GM23338 (cell line): ENCODE data around the gene KCNK4. TPM values are rescaled to one million over a fixed set of nuclear protein-coding genes. Genes with fewer than 3 reads are reported as not detected.
A peak's percentile ranks its signal among the peaks of the same experiment; 100 is the strongest.

Experiments
- ATAC-seq: fragments of 200-7000 bp; cut with Tn5 transposase; 3 replicates; pipeline ENCODE4 v1.9.1; 2020
- DNase-seq: peaks from one replicate; pipeline ENCODE4 v3.0.0-alpha.2; 2015; ENCODE audit warnings: low spot score
- H2AFZ ChIP-seq: fragments of 200-600 bp; sonication (generic); 2 replicates; pipeline ENCODE4 v1.8.0; 2016; ENCODE audit warnings: antibody characterized with exemption, mild to moderate bottlenecking, moderate library complexity
- H3F3A ChIP-seq: fragments of 200-600 bp; sonication (generic); replicated peaks from 2 replicates; pipeline ENCODE4 v1.8.0; 2017; ENCODE audit warnings: antibody characterized with exemption, mixed run types, low read depth
- H3K27ac ChIP-seq: fragments of 200-600 bp; sonication (generic); 2 replicates; pipeline ENCODE4 v1.6.1; 2016; ENCODE audit warnings: low read depth
- H3K27me3 ChIP-seq: fragments of 200-600 bp; sonication (generic); 2 replicates; pipeline ENCODE4 v1.8.0; 2016; ENCODE audit warnings: mild to moderate bottlenecking, mixed run types, moderate library complexity; ENCODE audit not compliant: insufficient read depth
- H3K36me3 ChIP-seq: fragments of 200-600 bp; sonication (generic); 2 replicates; pipeline ENCODE4 v1.8.0; 2016; ENCODE audit warnings: mild to moderate bottlenecking; ENCODE audit not compliant: insufficient read depth
- H3K4me1 ChIP-seq: fragments of 200-600 bp; sonication (generic); 2 replicates; pipeline ENCODE4 v1.8.0; 2016; ENCODE audit warnings: mild to moderate bottlenecking, moderate library complexity; ENCODE audit not compliant: insufficient read depth
- H3K4me2 ChIP-seq: fragments of 200-600 bp; sonication (generic); 2 replicates; pipeline ENCODE4 v1.7.1; 2017; ENCODE audit warnings: mixed run types
- H3K4me3 ChIP-seq: fragments of 200-600 bp; sonication (generic); 2 replicates; pipeline ENCODE4 v1.6.1; 2016; ENCODE audit warnings: mixed run types
- H3K79me2 ChIP-seq: fragments of 200-600 bp; sonication (generic); replicated peaks from 2 replicates; pipeline ENCODE4 v1.8.0; 2017; ENCODE audit warnings: mild to moderate bottlenecking; ENCODE audit not compliant: insufficient read depth
- H3K9me2 ChIP-seq: fragments of 200-600 bp; sonication (generic); 2 replicates; pipeline ENCODE4 v1.8.0; 2017; ENCODE audit not compliant: insufficient read depth
- H4K20me1 ChIP-seq: fragments of 200-600 bp; sonication (generic); replicated peaks from 2 replicates; pipeline ENCODE4 v1.8.0; 2017; ENCODE audit warnings: mild to moderate bottlenecking; ENCODE audit not compliant: insufficient read depth
- H3K27ac Mint-ChIP-seq: 2 replicates; pipeline ENCODE4 v1.8.0; 2020; ENCODE audit warnings: inconsistent platforms, mild to moderate bottlenecking, moderate library complexity, mixed read lengths
- H3K27me3 Mint-ChIP-seq: 3 replicates; pipeline ENCODE4 v1.8.0; 2022; ENCODE audit warnings: low read depth, mild to moderate bottlenecking, moderate library complexity, mixed read lengths, inconsistent platforms; ENCODE audit not compliant: insufficient read depth, poor library complexity
- H3K36me3 Mint-ChIP-seq: 3 replicates; pipeline ENCODE4 v1.8.0; 2021; ENCODE audit warnings: low read depth, mild to moderate bottlenecking, inconsistent platforms, moderate library complexity, mixed read lengths
- H3K4me1 Mint-ChIP-seq: 3 replicates; pipeline ENCODE4 v1.8.0; 2020; ENCODE audit warnings: mild to moderate bottlenecking, inconsistent platforms, mixed read lengths
- H3K4me3 Mint-ChIP-seq: 3 replicates; pipeline ENCODE4 v1.8.0; 2021; ENCODE audit warnings: moderate library complexity, mild to moderate bottlenecking, inconsistent platforms, mixed read lengths
- H3K9me3 Mint-ChIP-seq: 3 replicates; pipeline ENCODE4 v1.8.0; 2020; ENCODE audit warnings: moderate library complexity, mild to moderate bottlenecking, inconsistent platforms, mixed read lengths
- CREB1 ChIP-seq: fragments of 250-450 bp; sonication (Bioruptor Pico); IDR thresholded peaks from 2 replicates; pipeline ENCODE4 v1.5.0; 2020; ENCODE audit warnings: low read depth, mild to moderate bottlenecking, moderate library complexity
- CTCF ChIP-seq, 2 experiments: fragments of 200-600 bp in 1 of 2; sonication (generic) in 1 of 2; conservative IDR thresholded peaks; 2 replicates each; pipeline versions ENCODE4 v1.5.1 to v1.6.1; 2016 to 2017; ENCODE audit warnings: antibody characterized with exemption in 2 of 2, low read depth in 2 of 2, mild to moderate bottlenecking in 2 of 2, moderate library complexity in 1 of 2
- EZH2phosphoT487 ChIP-seq: fragments of 200-600 bp; sonication (generic); IDR thresholded peaks from one replicate; pipeline ENCODE4 v1.8.1; 2018; ENCODE audit warnings: antibody characterized with exemption; ENCODE audit not compliant: unreplicated experiment
- polyA plus RNA-seq: library from polyadenylated mRNA; unstranded; fragments of >200 nt; fragmentation: Nextera tagmentation; extraction: Ambion mirVana; gene quantifications from 2 replicates; pipeline ENCODE4 v1.2.1, GENCODE V29; 2016
- total RNA-seq: library from RNA; depleted of rRNA; stranded (reverse); fragments of >200 nt; shearing (Covaris generic); gene quantifications from 2 replicates; pipeline ENCODE4 v1.2.3, GENCODE V29; 2014
- TF ChIP-seq, protein P1 (sequence below): fragments of 250-450 bp; sonication (Bioruptor Pico); IDR thresholded peaks from 2 replicates; pipeline ENCODE4 v1.5.0; 2020; ENCODE audit warnings: mild to moderate bottlenecking, moderate library complexity

KCNK4 gene
- total and polyA plus RNA-seq, 2 experiments from 2014 or later, result 1.0 TPM; not detected in 1

GRCh38 chr11:64251016-64251752 is 39.9 kb upstream of the KCNK4 start, which contains the start of gene PLCB3:
PLCB3 (plus strand) TSS chr11:64251530; CDS start chr11:64251650, 120 bp downstream.
- Histone ChIP-seq H2AFZ (no peak within 1 kb of the TSS; the same call in 1 of the 2 replicates), H3F3A (peaks cover 33% of the 10 kb centered on the region), H3K36me3 (no peaks in the 10 kb centered on the region), H3K27ac (peak within 1 kb of the TSS; percentile 96), H3K4me2 (peak within 1 kb of the TSS; percentile 100), H3K79me2 (peaks cover 20% of the 10 kb centered on the region), H3K9me2 (no peaks in the 10 kb centered on the region), H3K27me3 (no peaks in the 10 kb centered on the region), H4K20me1 (no peaks in the 10 kb centered on the region; the same call in none of the 2 replicates), H3K4me3 (peak within 1 kb of the TSS; percentile 100), H3K4me1 (peaks cover 32% of the 10 kb centered on the region)
- H3K36me3 Mint-ChIP-seq, result peaks cover 13% of the 10 kb centered on the region
- H3K4me3 Mint-ChIP-seq, result peak within 1 kb of the TSS; percentile 92
- TF ChIP-seq, protein P1, sequence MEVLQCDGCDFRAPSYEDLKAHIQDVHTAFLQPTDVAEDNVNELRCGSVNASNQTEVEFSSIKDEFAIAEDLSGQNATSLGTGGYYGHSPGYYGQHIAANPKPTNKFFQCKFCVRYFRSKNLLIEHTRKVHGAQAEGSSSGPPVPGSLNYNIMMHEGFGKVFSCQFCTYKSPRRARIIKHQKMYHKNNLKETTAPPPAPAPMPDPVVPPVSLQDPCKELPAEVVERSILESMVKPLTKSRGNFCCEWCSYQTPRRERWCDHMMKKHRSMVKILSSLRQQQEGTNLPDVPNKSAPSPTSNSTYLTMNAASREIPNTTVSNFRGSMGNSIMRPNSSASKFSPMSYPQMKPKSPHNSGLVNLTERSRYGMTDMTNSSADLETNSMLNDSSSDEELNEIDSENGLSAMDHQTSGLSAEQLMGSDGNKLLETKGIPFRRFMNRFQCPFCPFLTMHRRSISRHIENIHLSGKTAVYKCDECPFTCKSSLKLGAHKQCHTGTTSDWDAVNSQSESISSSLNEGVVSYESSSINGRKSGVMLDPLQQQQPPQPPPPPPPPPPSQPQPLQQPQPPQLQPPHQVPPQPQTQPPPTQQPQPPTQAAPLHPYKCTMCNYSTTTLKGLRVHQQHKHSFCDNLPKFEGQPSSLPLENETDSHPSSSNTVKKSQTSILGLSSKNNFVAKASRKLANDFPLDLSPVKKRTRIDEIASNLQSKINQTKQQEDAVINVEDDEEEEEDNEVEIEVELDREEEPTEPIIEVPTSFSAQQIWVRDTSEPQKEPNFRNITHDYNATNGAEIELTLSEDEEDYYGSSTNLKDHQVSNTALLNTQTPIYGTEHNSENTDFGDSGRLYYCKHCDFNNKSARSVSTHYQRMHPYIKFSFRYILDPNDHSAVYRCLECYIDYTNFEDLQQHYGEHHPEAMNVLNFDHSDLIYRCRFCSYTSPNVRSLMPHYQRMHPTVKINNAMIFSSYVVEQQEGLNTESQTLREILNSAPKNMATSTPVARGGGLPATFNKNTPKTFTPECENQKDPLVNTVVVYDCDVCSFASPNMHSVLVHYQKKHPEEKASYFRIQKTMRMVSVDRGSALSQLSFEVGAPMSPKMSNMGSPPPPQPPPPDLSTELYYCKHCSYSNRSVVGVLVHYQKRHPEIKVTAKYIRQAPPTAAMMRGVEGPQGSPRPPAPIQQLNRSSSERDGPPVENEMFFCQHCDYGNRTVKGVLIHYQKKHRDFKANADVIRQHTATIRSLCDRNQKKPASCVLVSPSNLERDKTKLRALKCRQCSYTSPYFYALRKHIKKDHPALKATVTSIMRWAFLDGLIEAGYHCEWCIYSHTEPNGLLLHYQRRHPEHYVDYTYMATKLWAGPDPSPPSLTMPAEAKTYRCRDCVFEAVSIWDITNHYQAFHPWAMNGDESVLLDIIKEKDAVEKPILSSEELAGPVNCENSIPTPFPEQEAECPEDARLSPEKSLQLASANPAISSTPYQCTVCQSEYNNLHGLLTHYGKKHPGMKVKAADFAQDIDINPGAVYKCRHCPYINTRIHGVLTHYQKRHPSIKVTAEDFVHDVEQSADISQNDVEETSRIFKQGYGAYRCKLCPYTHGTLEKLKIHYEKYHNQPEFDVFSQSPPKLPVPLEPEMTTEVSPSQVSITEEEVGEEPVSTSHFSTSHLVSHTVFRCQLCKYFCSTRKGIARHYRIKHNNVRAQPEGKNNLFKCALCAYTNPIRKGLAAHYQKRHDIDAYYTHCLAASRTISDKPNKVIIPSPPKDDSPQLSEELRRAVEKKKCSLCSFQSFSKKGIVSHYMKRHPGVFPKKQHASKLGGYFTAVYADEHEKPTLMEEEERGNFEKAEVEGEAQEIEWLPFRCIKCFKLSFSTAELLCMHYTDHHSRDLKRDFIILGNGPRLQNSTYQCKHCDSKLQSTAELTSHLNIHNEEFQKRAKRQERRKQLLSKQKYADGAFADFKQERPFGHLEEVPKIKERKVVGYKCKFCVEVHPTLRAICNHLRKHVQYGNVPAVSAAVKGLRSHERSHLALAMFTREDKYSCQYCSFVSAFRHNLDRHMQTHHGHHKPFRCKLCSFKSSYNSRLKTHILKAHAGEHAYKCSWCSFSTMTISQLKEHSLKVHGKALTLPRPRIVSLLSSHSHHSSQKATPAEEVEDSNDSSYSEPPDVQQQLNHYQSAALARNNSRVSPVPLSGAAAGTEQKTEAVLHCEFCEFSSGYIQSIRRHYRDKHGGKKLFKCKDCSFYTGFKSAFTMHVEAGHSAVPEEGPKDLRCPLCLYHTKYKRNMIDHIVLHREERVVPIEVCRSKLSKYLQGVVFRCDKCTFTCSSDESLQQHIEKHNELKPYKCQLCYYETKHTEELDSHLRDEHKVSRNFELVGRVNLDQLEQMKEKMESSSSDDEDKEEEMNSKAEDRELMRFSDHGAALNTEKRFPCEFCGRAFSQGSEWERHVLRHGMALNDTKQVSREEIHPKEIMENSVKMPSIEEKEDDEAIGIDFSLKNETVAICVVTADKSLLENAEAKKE (CRISPR knock-in tag), result no peak
- TF ChIP-seq EZH2phosphoT487 (no peak), CREB1 (CRISPR knock-in tag) (no peak), CTCF (conservative IDR thresholded peaks at IDR 0.05; ENCODE audit: low read depth in 2 of 2) (peak; percentile 52 to 68)
- peaks cover 28% of the 10 kb centered on the region for H3K27me3 Mint-ChIP-seq
- peaks cover 39% of the 10 kb centered on the region for H3K4me1 Mint-ChIP-seq
- H3K27ac Mint-ChIP-seq, result peak within 1 kb of the TSS; percentile 94
- DNase-seq (peak; percentile 83), ATAC-seq (peak; percentile 11)
- no peaks in the 10 kb centered on the region for H3K9me3 Mint-ChIP-seq
